Keratinocyte (primary cell): ENCODE data around the gene BBLN. TPM values are rescaled to one million over a fixed set of nuclear protein-coding genes. Genes with fewer than 3 reads are reported as not detected.

ENCODE experiments used
- DNase-seq: peaks from one replicate; pipeline ENCODE4 v3.0.0-alpha.2; 2011; ENCODE audit warnings: low read depth, missing footprints, low spot score
- FAIRE-seq: peaks from 2 replicates; lab custom pipeline; 2011; peaks lifted over from hg19 to GRCh38; lab: Jason Lieb, UNC
- H2AFZ ChIP-seq: 2 replicates; pipeline ENCODE4 v1.6.0; 2012; ENCODE audit warnings: low read length, control low read depth, inconsistent platforms; ENCODE audit not compliant: control insufficient read depth
- H3K27ac ChIP-seq: 2 replicates; pipeline ENCODE4 v1.5.1; 2011; ENCODE audit warnings: low read length; ENCODE audit not compliant: control insufficient read depth, insufficient read depth
- H3K27me3 ChIP-seq: 3 replicates; pipeline ENCODE4 v1.6.0; 2011; ENCODE audit warnings: low read length; ENCODE audit not compliant: control insufficient read depth, insufficient read depth; ENCODE audit errors: extremely low read depth
- H3K36me3 ChIP-seq, 2 experiments: 2 replicates in 1 of 2; 3 replicates in 1 of 2; pipeline ENCODE4 v1.5.1; 2011; ENCODE audit warnings: low read length in 2 of 2, mild to moderate bottlenecking in 1 of 2; ENCODE audit not compliant: control insufficient read depth in 2 of 2, insufficient read depth in 2 of 2; ENCODE audit errors: extremely low read depth in 1 of 2
- H3K4me1 ChIP-seq: 3 replicates; pipeline ENCODE4 v1.5.1; 2011; ENCODE audit warnings: low read length; ENCODE audit not compliant: control insufficient read depth, insufficient read depth; ENCODE audit errors: extremely low read depth
- H3K4me2 ChIP-seq: 3 replicates; pipeline ENCODE4 v1.6.0; 2011; ENCODE audit warnings: low read depth, low read length; ENCODE audit not compliant: control insufficient read depth, insufficient read depth; ENCODE audit errors: extremely low read depth
- H3K4me3 ChIP-seq, 3 experiments: fragments of 200-600 bp in 1 of 3; sonication (generic) in 1 of 3; 2 replicates in 2 of 3; 3 replicates in 1 of 3; pipeline ENCODE4 v1.5.1; 2011 to 2016; ENCODE audit warnings: low read length in 3 of 3, mild to moderate bottlenecking in 3 of 3, control low read depth in 2 of 3, inconsistent platforms in 1 of 3, low read depth in 1 of 3, mixed read lengths in 1 of 3, mixed run types in 1 of 3, moderate library complexity in 1 of 3; ENCODE audit not compliant: control insufficient read depth in 2 of 3, insufficient read depth in 2 of 3; ENCODE audit errors: extremely low read depth in 1 of 3
- H3K79me2 ChIP-seq: 2 replicates; pipeline ENCODE4 v1.6.0; 2012; ENCODE audit warnings: low read length; ENCODE audit not compliant: control insufficient read depth, insufficient read depth
- H3K9ac ChIP-seq: 3 replicates; pipeline ENCODE4 v1.6.0; 2011; ENCODE audit warnings: low read length; ENCODE audit not compliant: control insufficient read depth, insufficient read depth; ENCODE audit errors: extremely low read depth
- H3K9me1 ChIP-seq: 3 replicates; pipeline ENCODE4 v1.6.0; 2011; ENCODE audit warnings: low read length; ENCODE audit not compliant: control insufficient read depth, insufficient read depth; ENCODE audit errors: extremely low read depth
- H3K9me3 ChIP-seq: 2 replicates; pipeline ENCODE4 v1.5.1; 2012; ENCODE audit warnings: low read depth, low read length; ENCODE audit not compliant: control insufficient read depth
- H4K20me1 ChIP-seq: 3 replicates; pipeline ENCODE4 v1.6.0; 2011; ENCODE audit warnings: low read length; ENCODE audit not compliant: control insufficient read depth, insufficient read depth; ENCODE audit errors: extremely low read depth
- EZH2 ChIP-seq: IDR thresholded peaks from one replicate; pipeline ENCODE4 v1.6.1; 2012; ENCODE audit warnings: inconsistent platforms, mild to moderate bottlenecking, low read length, moderate library complexity
- dilution Hi-C: fragments of 300-500 bp; cut with MboI; formaldehyde crosslinking; loops from one replicate; pipeline ENCODE4 v1.7.0; 2020; ENCODE audit warnings: low sequenced_read_pairs; ENCODE audit not compliant: extremely low pct_ligation_motif_present
- polyA plus RNA-seq, 5 experiments: library from polyadenylated mRNA; depleted of rRNA in 3 of 5; stranded (reverse) in 3 of 5; stranded (forward) in 1 of 5; unstranded in 1 of 5; fragments of >200 nt; gene quantifications; 1 replicate in 1 of 5; 2 replicates in 3 of 5; 3 replicates in 1 of 5; pipeline versions ENCODE4 v1.2.1 to v1.2.3, GENCODE V29; 2011 to 2012; ENCODE audit warnings: missing spikeins in 2 of 5, low read depth in 1 of 5, low replicate concordance in 1 of 5
- TF ChIP-seq, protein P1 (sequence below), 3 experiments: IDR thresholded peaks in 1 of 3; conservative IDR thresholded peaks in 1 of 3; optimal IDR thresholded peaks in 1 of 3; 2 replicates in 2 of 3; 3 replicates in 1 of 3; pipeline versions ENCODE3 to v1.5.1; 2011; ENCODE audit warnings: low read length in 3 of 3, mild to moderate bottlenecking in 3 of 3, moderate library complexity in 2 of 3, control low read depth in 1 of 3, inconsistent platforms in 1 of 3; ENCODE audit not compliant: insufficient read depth in 2 of 3; ENCODE audit errors: extremely low read depth in 1 of 3

The BBLN gene
- polyA plus RNA-seq, 1 donor (not counting 4 experiments of a cell fraction or from before 2014, with no cell fraction given), result 35.9 TPM

DNA sequence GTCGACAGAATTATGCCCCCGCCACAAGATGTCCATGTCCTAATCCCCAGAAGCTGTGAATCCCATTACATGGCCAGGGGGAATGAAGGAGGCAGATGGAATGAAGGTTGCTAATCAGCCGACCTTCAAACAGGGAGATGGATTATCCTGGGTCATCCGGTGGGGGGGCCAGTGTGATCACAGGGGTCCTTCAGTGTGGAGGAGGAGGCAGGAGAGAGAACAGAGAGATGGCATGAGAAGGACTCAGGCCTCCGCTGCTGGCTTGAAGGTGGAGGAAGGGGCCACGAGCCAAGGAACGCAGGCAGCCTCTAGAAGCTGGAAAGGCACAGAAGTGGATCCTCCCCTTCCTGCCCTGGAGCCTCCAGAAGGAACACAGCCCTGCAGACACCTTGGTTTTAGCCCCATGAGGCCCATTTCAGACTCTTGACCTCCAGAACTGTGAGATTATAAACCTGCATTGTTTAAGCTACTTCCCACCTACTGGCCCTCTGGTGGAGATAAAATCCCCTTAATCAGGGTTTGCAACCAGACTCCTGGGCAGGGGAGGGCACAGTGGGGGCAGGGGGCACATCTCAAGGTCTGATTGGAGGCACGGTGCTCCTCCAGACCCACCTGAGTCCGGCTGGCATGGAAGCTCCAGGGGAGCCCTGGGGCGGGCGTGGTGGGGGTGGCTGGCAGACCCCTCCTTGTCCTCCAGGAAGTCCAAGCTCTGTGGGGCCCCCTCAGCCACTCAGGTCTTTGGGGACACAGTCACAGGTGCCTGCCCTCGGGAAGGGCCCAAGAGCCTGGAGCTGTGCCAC lies 46.3 kb upstream of the BBLN start:
- Histone ChIP-seq H2AFZ (no peak overlapping the region), H3K9me3 (no peaks in the 10 kb centered on the region), H3K4me1 (peaks cover 6% of the 10 kb centered on the region), H3K9ac (no peak overlapping the region), H3K36me3 (peaks cover 3 to 4% of the 10 kb centered on the region in 2 experiments), H3K27me3 (no peaks in the 10 kb centered on the region), H3K9me1 (no peaks in the 10 kb centered on the region), H3K79me2 (no peaks in the 10 kb centered on the region), H3K4me2 (no peak overlapping the region), H4K20me1 (no peaks in the 10 kb centered on the region), H3K27ac (no peak overlapping the region), H3K4me3 (no peak overlapping the region)
- DNase-seq, result no peak
- no peak for FAIRE-seq
- TF ChIP-seq EZH2, result no peak
- TF ChIP-seq, protein P1, sequence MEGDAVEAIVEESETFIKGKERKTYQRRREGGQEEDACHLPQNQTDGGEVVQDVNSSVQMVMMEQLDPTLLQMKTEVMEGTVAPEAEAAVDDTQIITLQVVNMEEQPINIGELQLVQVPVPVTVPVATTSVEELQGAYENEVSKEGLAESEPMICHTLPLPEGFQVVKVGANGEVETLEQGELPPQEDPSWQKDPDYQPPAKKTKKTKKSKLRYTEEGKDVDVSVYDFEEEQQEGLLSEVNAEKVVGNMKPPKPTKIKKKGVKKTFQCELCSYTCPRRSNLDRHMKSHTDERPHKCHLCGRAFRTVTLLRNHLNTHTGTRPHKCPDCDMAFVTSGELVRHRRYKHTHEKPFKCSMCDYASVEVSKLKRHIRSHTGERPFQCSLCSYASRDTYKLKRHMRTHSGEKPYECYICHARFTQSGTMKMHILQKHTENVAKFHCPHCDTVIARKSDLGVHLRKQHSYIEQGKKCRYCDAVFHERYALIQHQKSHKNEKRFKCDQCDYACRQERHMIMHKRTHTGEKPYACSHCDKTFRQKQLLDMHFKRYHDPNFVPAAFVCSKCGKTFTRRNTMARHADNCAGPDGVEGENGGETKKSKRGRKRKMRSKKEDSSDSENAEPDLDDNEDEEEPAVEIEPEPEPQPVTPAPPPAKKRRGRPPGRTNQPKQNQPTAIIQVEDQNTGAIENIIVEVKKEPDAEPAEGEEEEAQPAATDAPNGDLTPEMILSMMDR (optimal IDR thresholded peaks at IDR 0.05 in 1 of 3, IDR thresholded peaks at IDR 0.05 in 1 of 3, conservative IDR thresholded peaks at IDR 0.05 in 1 of 3; ENCODE audit: extremely low read depth in 1 of 3, insufficient read depth in 2 of 3, low read length in 3 of 3), result no peak
- dilution Hi-C loops, result no loop called here

DNA sequence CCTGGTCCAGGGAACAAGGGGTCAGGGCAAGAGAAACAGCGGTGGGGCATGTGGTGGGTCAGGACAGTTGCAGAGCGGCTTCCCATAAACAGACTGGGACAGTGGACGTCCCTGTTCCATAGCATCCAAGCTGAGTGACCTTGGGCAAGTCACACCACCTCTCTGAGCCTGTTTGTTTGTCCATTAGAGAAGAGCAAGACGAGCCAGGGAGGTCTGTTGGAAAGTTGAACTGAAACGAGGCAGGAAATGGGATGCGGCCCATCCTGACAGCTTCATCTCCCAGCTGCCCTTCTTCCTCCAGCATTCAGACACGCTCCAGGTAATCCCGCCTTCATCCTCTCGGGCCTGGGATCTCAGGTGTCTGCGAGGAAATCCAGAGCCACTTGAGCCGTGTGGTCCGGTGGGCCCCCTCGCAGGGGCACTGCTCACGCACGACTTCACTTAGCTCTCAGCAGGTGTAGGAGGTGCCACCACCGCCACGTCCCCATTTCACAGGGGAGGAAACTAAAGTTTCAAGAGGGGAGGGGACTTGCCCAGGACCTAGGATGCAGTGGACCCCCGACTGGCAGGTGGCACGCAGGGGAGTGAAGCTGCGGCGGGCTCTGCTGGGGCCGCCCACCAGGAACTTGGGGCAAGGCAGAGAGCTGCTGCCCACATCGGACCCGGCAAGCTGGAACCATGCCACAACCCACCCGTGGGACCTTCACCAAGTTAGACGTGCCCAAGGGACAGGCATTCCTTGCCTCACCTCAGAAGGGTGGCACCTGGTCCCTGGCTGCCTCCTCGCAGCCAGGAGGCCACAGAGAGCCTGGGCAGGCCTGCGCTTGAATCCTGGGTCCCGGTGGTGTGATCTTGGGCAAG lies 45.5 kb upstream of the BBLN start:
- Histone ChIP-seq H4K20me1 (no peaks in the 10 kb centered on the region), H3K79me2 (no peaks in the 10 kb centered on the region), H3K36me3 (peaks cover 3% of the 10 kb centered on the region in 2 experiments), H3K9me3 (no peaks in the 10 kb centered on the region), H3K4me3 (no peak overlapping the region), H3K27me3 (no peaks in the 10 kb centered on the region), H2AFZ (no peak overlapping the region), H3K9ac (no peak overlapping the region), H3K27ac (no peak overlapping the region), H3K4me2 (no peak overlapping the region), H3K4me1 (peaks cover 6% of the 10 kb centered on the region), H3K9me1 (no peaks in the 10 kb centered on the region)
- DNase-seq (no peak), FAIRE-seq (no peak)
- TF ChIP-seq EZH2, result no peak
- TF ChIP-seq, protein P1 (optimal IDR thresholded peaks at IDR 0.05 in 1 of 3, IDR thresholded peaks at IDR 0.05 in 1 of 3, conservative IDR thresholded peaks at IDR 0.05 in 1 of 3; ENCODE audit: extremely low read depth in 1 of 3, insufficient read depth in 2 of 3, low read length in 3 of 3), result no peak
- dilution Hi-C loops, result no loop called here
